ENCODE data around the gene CEL. TPM values are rescaled to one million over a fixed set of nuclear protein-coding genes. Genes with fewer than 3 reads are reported as not detected.

CEL gene
- total and polyA plus RNA-seq, 2 experiments from 2014 or later, result 0.27 to 2.3 TPM

GRCh38 chr9:133073086-133074014 is 11.6 kb downstream of the CEL start:
- Histone ChIP-seq H3K4me1 (ENCODE audit: insufficient read depth) (no peaks in the 10 kb centered on the region), H4K20me1 (replicated peaks; ENCODE audit: insufficient read depth) (no peaks in the 10 kb centered on the region; the same call in 1 of the 2 replicates), H3K4me3 (no peak overlapping the region), H2AFZ (no peak overlapping the region), H3K27me3 (ENCODE audit: insufficient read depth) (no peaks in the 10 kb centered on the region), H3K4me2 (no peak overlapping the region), H3K9me2 (ENCODE audit: insufficient read depth) (no peaks in the 10 kb centered on the region), H3F3A (replicated peaks; ENCODE audit: low read depth) (no peaks in the 10 kb centered on the region), H3K27ac (ENCODE audit: low read depth) (no peak overlapping the region), H3K79me2 (replicated peaks; ENCODE audit: insufficient read depth) (no peaks in the 10 kb centered on the region), H3K36me3 (ENCODE audit: insufficient read depth) (no peaks in the 10 kb centered on the region)
- H3K9me3 Mint-ChIP-seq, result no peaks in the 10 kb centered on the region; the same call in 2 of the 3 replicates
- DNase-seq (ENCODE audit: low spot score) (no peak), ATAC-seq (no peak)
- H3K4me3 Mint-ChIP-seq, result no peak overlapping the region
- no peak overlapping the region for H3K27ac Mint-ChIP-seq
- H3K36me3 Mint-ChIP-seq (ENCODE audit: low read depth), result peaks cover 9% of the 10 kb centered on the region
- peaks cover 13% of the 10 kb centered on the region for H3K27me3 Mint-ChIP-seq (ENCODE audit: insufficient read depth, low read depth, poor library complexity)
- peaks cover 5% of the 10 kb centered on the region; the same call in 2 of the 3 replicates for H3K4me1 Mint-ChIP-seq
- TF ChIP-seq EZH2phosphoT487 (IDR thresholded peaks at IDR 0.05; ENCODE audit: unreplicated experiment), result no peak
- no peak for TF ChIP-seq POLR2AphosphoS5 (IDR thresholded peaks at IDR 0.05; ENCODE audit: low read depth)
- no peak for TF ChIP-seq ZNF114 (CRISPR knock-in tag; IDR thresholded peaks at IDR 0.05)
- TF ChIP-seq ZNF462 (CRISPR knock-in tag; IDR thresholded peaks at IDR 0.05), result no peak
- no peak for TF ChIP-seq JUNB (IDR thresholded peaks at IDR 0.05; ENCODE audit: unreplicated experiment)
- no peak for TF ChIP-seq ZNF331 (CRISPR knock-in tag; IDR thresholded peaks at IDR 0.05; ENCODE audit: low read depth)
- no peak for TF ChIP-seq NANOG (IDR thresholded peaks at IDR 0.05; ENCODE audit: borderline replicate concordance)
- TF ChIP-seq ETS1 (IDR thresholded peaks at IDR 0.05), result no peak
- TF ChIP-seq EZH2 (IDR thresholded peaks at IDR 0.05; ENCODE audit: low read depth, unreplicated experiment), result no peak
- TF ChIP-seq CTCF (conservative IDR thresholded peaks at IDR 0.05; ENCODE audit: low read depth in 2 of 2), result no peak
- no peak for TF ChIP-seq CREB1 (CRISPR knock-in tag; IDR thresholded peaks at IDR 0.05; ENCODE audit: low read depth)
- no peak for TF ChIP-seq STAT1 (IDR thresholded peaks at IDR 0.05; ENCODE audit: unreplicated experiment)
- no peak for TF ChIP-seq REST (IDR thresholded peaks at IDR 0.05; ENCODE audit: unreplicated experiment)
